ENCODE measurements around the gene DNAJB13.
A peak's percentile ranks its signal among the peaks of the same experiment; 100 is the strongest.
"Not testable (repeated sequence)": the region's sequence is repeated elsewhere in the genome, so short reads cannot be mapped to it uniquely, and the experiment has no call there.

Gene DNAJB13

GRCh38 chr11:73978576-73979086 lies 27.8 kb downstream of the DNAJB13 start:
- DNase-seq, result no peak

- peak; percentile 98 for DNase-seq
These were observed 29.5 kb downstream of the DNAJB13 start for GRCh38 chr11:73980001-73980961.

GRCh38 chr11:73981051-73981805 lies 30.4 kb downstream of the DNAJB13 start:
- DNase-seq, result peak; percentile 76

GRCh38 chr11:73982595-73982989 lies 31.8 kb downstream of the DNAJB13 start, which contains the start of gene UCP2:
Gene UCP2 (minus strand): TSS chr11:73982843. CDS start chr11:73978378, 4,465 bp downstream.
- DNase-seq, result peak; percentile 100

- peak; percentile 100 for DNase-seq
These were observed 32.3 kb downstream of the DNAJB13 start for GRCh38 chr11:73982990-73983740.

- DNase-seq, result peak; percentile 83
These were observed 33.1 kb downstream of the DNAJB13 start for GRCh38 chr11:73983741-73984538.

GRCh38 chr11:73985661-73986060 lies 34.8 kb downstream of the DNAJB13 start:
- DNase-seq, result not testable (repeated sequence)

- no peak for DNase-seq
These were observed 37.4 kb downstream of the DNAJB13 start for GRCh38 chr11:73988227-73988626.

GRCh38 chr11:73989156-73989555 lies 38.3 kb downstream of the DNAJB13 start:
- DNase-seq, result peak; percentile 91

GRCh38 chr11:73990730-73991129 lies 39.9 kb downstream of the DNAJB13 start:
- DNase-seq, result no peak

- DNase-seq, result no peak
These were observed 40.7 kb downstream of the DNAJB13 start for GRCh38 chr11:73991471-73992006.

- DNase-seq, result peak; percentile 79
These were observed 44.4 kb downstream of the DNAJB13 start for GRCh38 chr11:73995247-73995646.

- no peak for DNase-seq
These were observed 44.9 kb downstream of the DNAJB13 start for GRCh38 chr11:73995731-73996130.

GRCh38 chr11:73996161-73996747 lies 45.4 kb downstream of the DNAJB13 start:
- no peak for DNase-seq

- DNase-seq, result no peak
These were observed 46.4 kb downstream of the DNAJB13 start for GRCh38 chr11:73997120-73997770.

- no peak for DNase-seq
These were observed 48.2 kb downstream of the DNAJB13 start for GRCh38 chr11:73998846-73999575.

- no peak for DNase-seq
These were observed 48.9 kb downstream of the DNAJB13 start for GRCh38 chr11:73999581-74000306.

GRCh38 chr11:74000307-74001133 lies 49.7 kb downstream of the DNAJB13 start:
- no peak for DNase-seq
